ENCODE measurements around the gene CDH23. TPM values are rescaled to one million over a fixed set of nuclear protein-coding genes. Genes with fewer than 3 reads are reported as not detected.

Gene CDH23
- total and polyA plus RNA-seq, 10 donors: 2.0 to 19.9 (median 11.0) TPM

DNA sequence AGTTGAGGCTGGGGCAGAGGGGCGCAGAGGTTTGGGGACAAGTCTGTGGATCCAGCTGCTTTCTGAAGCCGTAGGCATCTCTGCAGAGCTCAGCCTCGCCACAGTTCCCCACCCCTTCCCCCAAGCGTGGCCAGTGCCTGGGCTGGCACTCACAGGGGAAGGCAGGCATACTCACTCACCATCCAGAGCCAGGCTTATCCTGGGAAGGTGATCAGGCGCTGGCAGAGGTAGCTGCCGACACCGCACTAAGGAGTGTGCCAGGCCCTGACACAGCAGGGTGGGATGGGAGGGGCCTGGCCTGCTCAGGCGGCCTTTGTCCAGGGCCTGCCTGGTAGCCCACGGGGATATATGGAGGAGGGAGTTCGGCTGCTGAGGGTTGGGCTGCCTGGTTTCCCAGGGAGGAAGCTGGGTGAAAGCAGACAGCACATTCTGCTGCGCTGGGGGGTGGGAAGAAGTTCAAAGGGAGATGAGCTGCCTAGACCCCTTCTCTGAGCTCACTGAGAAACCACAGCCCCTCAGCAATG, 360.7 kb downstream of the CDH23 start:
- no peaks in the 10 kb centered on the region for H3K27me3 ChIP-seq (replicated peaks in 1 of 7)
- no peaks in the 10 kb centered on the region for H3K9me3 ChIP-seq
- intact Hi-C loops (cut with DNase I; ENCODE audit: low total_unique reads): no loop called here
- H3K27ac ChIP-seq: peak overlapping the region; percentile 78 to 98 (median 93)
- DNase-seq: peak; percentile 84
- peaks cover 0 to 92% (median 57%) of the 10 kb centered on the region in 6 donors for H3K36me3 ChIP-seq
- WGBS, 5 donors: 37 to 60% (median 43%) methylated on average over 11 of the region's 11 CpGs
- peaks cover 44 to 95% (median 94%) of the 10 kb centered on the region in 6 donors for H3K4me1 ChIP-seq
- H3K4me3 ChIP-seq: peak overlapping the region in 1 of 8 donors; percentile 50
- TF ChIP-seq POLR2AphosphoS5 (IDR thresholded peaks at IDR 0.05) (peak; percentile 45 to 86 (median 51)), POLR2A (IDR thresholded peaks at IDR 0.05) (no peak)
- TF ChIP-seq, protein P1, sequence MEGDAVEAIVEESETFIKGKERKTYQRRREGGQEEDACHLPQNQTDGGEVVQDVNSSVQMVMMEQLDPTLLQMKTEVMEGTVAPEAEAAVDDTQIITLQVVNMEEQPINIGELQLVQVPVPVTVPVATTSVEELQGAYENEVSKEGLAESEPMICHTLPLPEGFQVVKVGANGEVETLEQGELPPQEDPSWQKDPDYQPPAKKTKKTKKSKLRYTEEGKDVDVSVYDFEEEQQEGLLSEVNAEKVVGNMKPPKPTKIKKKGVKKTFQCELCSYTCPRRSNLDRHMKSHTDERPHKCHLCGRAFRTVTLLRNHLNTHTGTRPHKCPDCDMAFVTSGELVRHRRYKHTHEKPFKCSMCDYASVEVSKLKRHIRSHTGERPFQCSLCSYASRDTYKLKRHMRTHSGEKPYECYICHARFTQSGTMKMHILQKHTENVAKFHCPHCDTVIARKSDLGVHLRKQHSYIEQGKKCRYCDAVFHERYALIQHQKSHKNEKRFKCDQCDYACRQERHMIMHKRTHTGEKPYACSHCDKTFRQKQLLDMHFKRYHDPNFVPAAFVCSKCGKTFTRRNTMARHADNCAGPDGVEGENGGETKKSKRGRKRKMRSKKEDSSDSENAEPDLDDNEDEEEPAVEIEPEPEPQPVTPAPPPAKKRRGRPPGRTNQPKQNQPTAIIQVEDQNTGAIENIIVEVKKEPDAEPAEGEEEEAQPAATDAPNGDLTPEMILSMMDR (IDR thresholded peaks at IDR 0.05 in 8 of 11, conservative IDR thresholded peaks at IDR 0.05 in 3 of 11): no peak

DNA sequence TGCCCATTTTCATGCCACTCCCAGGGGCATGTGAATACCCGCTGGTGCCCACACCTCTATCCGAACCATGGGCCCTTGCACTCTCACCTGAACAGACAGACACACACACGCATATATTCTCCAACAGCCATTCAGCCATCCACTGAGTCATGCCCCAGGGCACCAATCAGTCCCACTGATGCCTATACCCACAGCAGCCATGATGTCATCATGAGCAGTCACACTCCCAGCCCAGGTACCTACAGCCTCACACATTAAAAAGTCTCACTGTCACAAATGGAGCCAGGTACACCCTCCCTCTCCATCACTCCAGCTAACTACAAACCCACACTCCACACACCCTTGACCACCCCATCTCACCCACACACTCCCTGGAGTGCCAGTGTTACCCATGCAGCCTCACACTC, 364.4 kb downstream of the CDH23 start:
- Histone ChIP-seq H3K4me3 (peak overlapping the region in 1 of 8 donors; percentile 24), H3K4me1 (peaks cover 40 to 95% (median 93%) of the 10 kb centered on the region in 6 donors), H3K27me3 (replicated peaks in 1 of 7) (no peaks in the 10 kb centered on the region), H3K27ac (peak overlapping the region in 7 of 8 donors; percentile 20 to 98 (median 54)), H3K36me3 (peaks cover 0 to 92% (median 58%) of the 10 kb centered on the region in 6 donors), H3K9me3 (no peaks in the 10 kb centered on the region)
- TF ChIP-seq POLR2AphosphoS5 (IDR thresholded peaks at IDR 0.05) (no peak), POLR2A (IDR thresholded peaks at IDR 0.05) (no peak)
- TF ChIP-seq, protein P1 (IDR thresholded peaks at IDR 0.05 in 8 of 11, conservative IDR thresholded peaks at IDR 0.05 in 3 of 11): no peak
- DNase-seq: no peak
- intact Hi-C loops (cut with DNase I; ENCODE audit: low total_unique reads): no loop called here
- 83 to 96% (median 88%) methylated on average over 3 of the region's 3 CpGs for WGBS, 5 donors

DNA sequence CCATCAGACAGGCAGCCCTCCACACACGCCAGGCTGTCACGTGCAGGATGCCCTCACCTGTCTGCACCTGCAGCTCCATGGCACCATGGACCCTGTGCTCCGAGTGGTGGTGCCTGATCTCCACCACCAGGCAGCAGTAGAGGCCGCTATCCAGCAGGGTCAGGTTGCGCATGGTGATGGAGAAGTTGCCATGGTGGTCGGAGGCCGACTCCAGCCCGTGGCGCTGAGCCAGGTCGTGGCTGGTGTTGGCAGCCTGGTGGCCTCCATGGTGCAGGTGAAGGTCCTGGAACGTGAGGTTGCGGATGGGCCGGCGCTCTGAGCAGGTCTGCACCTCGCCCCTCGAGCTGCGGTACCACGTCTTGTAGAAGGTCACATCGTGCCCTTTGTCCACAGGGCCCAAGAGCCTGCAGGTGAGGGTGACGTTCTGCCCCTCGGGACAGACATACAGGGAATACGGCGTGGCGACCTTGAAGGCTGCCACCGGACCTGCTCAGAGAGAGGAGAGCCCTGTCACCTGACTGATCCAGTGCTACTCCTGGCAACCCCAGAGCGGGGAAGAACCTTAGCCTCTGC, 364.9 kb downstream of the CDH23 start:
- no peaks in the 10 kb centered on the region for H3K9me3 ChIP-seq
- intact Hi-C loops (cut with DNase I; ENCODE audit: low total_unique reads): no loop called here
- 89 to 93% (median 91%) methylated on average over 25 to 26 of the region's 26 CpGs for WGBS, 5 donors
- peak overlapping the region in 6 of 8 donors; percentile 20 to 98 (median 74) for H3K27ac ChIP-seq
- no peak for DNase-seq
- peak overlapping the region in 1 of 8 donors; percentile 24 for H3K4me3 ChIP-seq
- TF ChIP-seq, protein P1 (IDR thresholded peaks at IDR 0.05 in 8 of 11, conservative IDR thresholded peaks at IDR 0.05 in 3 of 11): peak in 2 of 11 experiments; percentile 9 to 15
- TF ChIP-seq POLR2AphosphoS5 (IDR thresholded peaks at IDR 0.05) (peak; percentile 37 to 88 (median 70)), POLR2A (IDR thresholded peaks at IDR 0.05) (no peak)
- H3K36me3 ChIP-seq: peaks cover 0 to 94% (median 58%) of the 10 kb centered on the region in 6 donors
- no peaks in the 10 kb centered on the region for H3K27me3 ChIP-seq (replicated peaks in 1 of 7)
- H3K4me1 ChIP-seq: peaks cover 45 to 95% (median 93%) of the 10 kb centered on the region in 6 donors

DNA sequence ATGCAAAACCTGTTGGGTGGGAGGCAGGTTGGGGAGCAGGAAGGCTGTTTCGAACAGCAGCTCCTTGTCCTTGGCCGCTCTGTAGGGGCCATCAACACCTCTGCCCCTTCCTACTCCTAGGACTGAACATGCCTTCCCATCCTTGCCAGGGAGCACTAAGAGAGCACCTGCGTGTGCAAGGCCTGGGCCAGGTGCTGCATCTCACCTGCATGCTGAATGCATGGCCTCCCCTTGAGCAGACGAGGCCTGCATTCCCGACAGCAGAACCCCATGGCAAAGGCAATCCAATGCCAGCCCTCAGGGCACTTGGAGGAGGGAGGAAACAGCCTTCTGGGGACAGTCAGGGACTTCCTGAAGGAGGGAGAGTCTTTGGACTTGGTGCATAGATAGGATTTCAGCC, 365.6 kb downstream of the CDH23 start:
- Histone ChIP-seq H3K27me3 (replicated peaks in 1 of 7) (no peaks in the 10 kb centered on the region), H3K4me1 (peaks cover 49 to 95% (median 93%) of the 10 kb centered on the region in 6 donors), H3K36me3 (peaks cover 0 to 95% (median 56%) of the 10 kb centered on the region in 6 donors), H3K4me3 (peak overlapping the region in 1 of 8 donors; percentile 24), H3K9me3 (no peaks in the 10 kb centered on the region), H3K27ac (peak overlapping the region in 5 of 8 donors; percentile 9 to 98 (median 95))
- TF ChIP-seq, protein P1 (IDR thresholded peaks at IDR 0.05 in 8 of 11, conservative IDR thresholded peaks at IDR 0.05 in 3 of 11): no peak
- peak; percentile 42 to 61 (median 47) for TF ChIP-seq POLR2AphosphoS5 (IDR thresholded peaks at IDR 0.05)
- 76 to 89% (median 83%) methylated on average over 4 to 5 of the region's 5 CpGs for WGBS, 5 donors
- DNase-seq: no peak
- intact Hi-C loops (cut with DNase I; ENCODE audit: low total_unique reads): no loop called here
